ENCODE data around the gene USPL1. TPM values are rescaled to one million over a fixed set of nuclear protein-coding genes. Genes with fewer than 3 reads are reported as not detected.

Gene USPL1
- total RNA-seq, 1 experiment from 2014 or later = 6.0 TPM

DNA sequence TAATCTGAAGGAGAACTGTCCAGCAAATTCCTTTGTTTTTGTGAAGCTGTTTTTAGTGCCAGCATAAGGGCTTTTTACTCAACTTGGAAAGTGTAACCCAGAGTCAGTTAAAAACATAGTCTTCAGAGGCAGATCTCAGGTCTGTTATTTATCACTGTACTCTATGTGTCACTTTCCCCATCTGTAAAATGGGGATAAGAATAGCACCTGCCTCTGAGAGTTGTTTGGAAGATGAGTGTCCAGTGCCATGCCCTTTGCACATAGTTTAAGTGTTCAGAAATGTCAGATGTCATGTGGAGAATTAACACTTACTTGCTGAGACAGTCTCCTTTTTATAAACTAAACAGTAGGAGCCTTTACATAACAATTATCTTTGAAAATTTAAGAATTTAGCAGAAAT, 27.9 kb downstream of the USPL1 start:
- intact Hi-C loops (cut with micrococcal nuclease) = no loop called here
- no peaks in the 10 kb centered on the region for H4K20me1 ChIP-seq (ENCODE audit: low read length)
- DNase-seq (no peak), ATAC-seq (no peak)
- TF ChIP-seq CTCF (conservative IDR thresholded peaks at IDR 0.05; ENCODE audit: low read depth, low read length) (no peak), EZH2 (IDR thresholded peaks at IDR 0.05; ENCODE audit: low read length, unreplicated experiment) (no peak), EZH2phosphoT487 (IDR thresholded peaks at IDR 0.05; ENCODE audit: borderline replicate concordance, low read length) (no peak)
- no peaks in the 10 kb centered on the region for H3K4me1 ChIP-seq (ENCODE audit: insufficient read depth, low read length)
- no peak overlapping the region for H3K4me2 ChIP-seq (ENCODE audit: low read length)
- no peaks in the 10 kb centered on the region for H3K27me3 ChIP-seq (ENCODE audit: low read length)
- no peaks in the 10 kb centered on the region for H3K9me2 ChIP-seq (replicated peaks; ENCODE audit: low read length)
- no peak overlapping the region for H3K9ac ChIP-seq (ENCODE audit: low read length)
- H3K27ac ChIP-seq (ENCODE audit: low read length) = no peak overlapping the region
- no peaks in the 10 kb centered on the region for H3K9me3 ChIP-seq (ENCODE audit: low read length)
- H3K36me3 ChIP-seq (ENCODE audit: low read depth, low read length) = peaks cover 23% of the 10 kb centered on the region
- ChIA-PET CTCF (no interaction called here), POLR2A (ENCODE audit: unreplicated experiment) (no interaction called here)
- no TSS peak for BruUV-seq (replicated peaks)
- H3K4me3 ChIP-seq (ENCODE audit: low read length) = no peak overlapping the region
- H2AFZ ChIP-seq (ENCODE audit: low read length) = no peak overlapping the region
- no peaks in the 10 kb centered on the region for H3K79me2 ChIP-seq (ENCODE audit: low read length)
- no peaks in the 10 kb centered on the region for H3F3A ChIP-seq (ENCODE audit: low read length, unreplicated experiment)

GRCh38 chr13:30647420-30647819, 29.7 kb downstream of the USPL1 start:
- H4K20me1 ChIP-seq (ENCODE audit: low read length) = no peaks in the 10 kb centered on the region
- H3K27ac ChIP-seq (ENCODE audit: low read length) = no peak overlapping the region
- H3K79me2 ChIP-seq (ENCODE audit: low read length) = no peaks in the 10 kb centered on the region
- POLR2A ChIA-PET (ENCODE audit: unreplicated experiment) = no interaction called here
- no peak overlapping the region for H3K9ac ChIP-seq (ENCODE audit: low read length)
- CTCF ChIA-PET = no interaction called here
- H3K4me2 ChIP-seq (ENCODE audit: low read length) = no peak overlapping the region
- DNase-seq (no peak), ATAC-seq (no peak)
- H3K27me3 ChIP-seq (ENCODE audit: low read length) = no peaks in the 10 kb centered on the region
- H3K9me2 ChIP-seq (replicated peaks; ENCODE audit: low read length) = no peaks in the 10 kb centered on the region
- intact Hi-C loops (cut with micrococcal nuclease) = no loop called here
- BruUV-seq (replicated peaks) = no TSS peak
- TF ChIP-seq CTCF (conservative IDR thresholded peaks at IDR 0.05; ENCODE audit: low read depth, low read length) (no peak), EZH2phosphoT487 (IDR thresholded peaks at IDR 0.05; ENCODE audit: borderline replicate concordance, low read length) (no peak), EZH2 (IDR thresholded peaks at IDR 0.05; ENCODE audit: low read length, unreplicated experiment) (no peak)
- H2AFZ ChIP-seq (ENCODE audit: low read length) = no peak overlapping the region
- H3K9me3 ChIP-seq (ENCODE audit: low read length) = no peaks in the 10 kb centered on the region
- H3K36me3 ChIP-seq (ENCODE audit: low read depth, low read length) = peaks cover 23% of the 10 kb centered on the region
- H3F3A ChIP-seq (ENCODE audit: low read length, unreplicated experiment) = no peaks in the 10 kb centered on the region
- H3K4me1 ChIP-seq (ENCODE audit: insufficient read depth, low read length) = no peaks in the 10 kb centered on the region
- H3K4me3 ChIP-seq (ENCODE audit: low read length) = no peak overlapping the region

DNA sequence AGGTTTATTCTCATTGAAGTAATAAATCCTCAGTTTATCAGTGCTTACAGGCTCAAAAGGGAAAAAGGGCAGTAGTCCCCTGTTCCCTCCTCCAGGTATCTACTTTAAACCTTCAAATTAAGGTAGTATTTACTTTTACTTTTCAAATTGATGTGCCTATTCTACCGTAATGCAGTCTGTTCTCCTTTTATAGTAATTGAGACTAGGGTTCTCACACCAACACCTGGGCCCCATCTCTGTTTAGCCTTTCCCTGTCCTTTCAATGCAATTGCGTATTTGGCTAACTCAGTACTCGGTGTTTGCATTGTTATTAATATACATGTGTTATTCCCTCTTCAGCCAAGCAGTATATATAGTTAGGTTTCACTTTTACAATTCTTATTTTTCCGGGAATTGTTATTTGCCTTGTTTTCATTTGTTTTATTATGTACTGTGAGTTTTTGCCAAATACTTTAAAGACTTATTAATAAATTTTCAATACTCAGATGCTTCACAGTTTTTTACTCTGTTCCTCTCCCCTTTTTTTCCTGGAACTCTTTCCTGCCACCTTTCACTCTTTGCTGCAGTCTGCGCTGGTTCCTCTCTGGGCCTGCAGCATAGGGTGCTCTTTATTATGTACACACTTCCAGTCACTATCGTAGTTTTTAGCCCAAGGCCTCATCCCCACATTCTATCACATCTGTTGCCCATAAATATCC, 30.3 kb downstream of the USPL1 start:
- no peaks in the 10 kb centered on the region for H4K20me1 ChIP-seq (ENCODE audit: low read length)
- no TSS peak for BruUV-seq (replicated peaks)
- CTCF ChIA-PET = no interaction called here
- POLR2A ChIA-PET (ENCODE audit: unreplicated experiment) = no interaction called here
- no peaks in the 10 kb centered on the region for H3K27me3 ChIP-seq (ENCODE audit: low read length)
- H2AFZ ChIP-seq (ENCODE audit: low read length) = no peak overlapping the region
- ATAC-seq (no peak), DNase-seq (no peak)
- no peak overlapping the region for H3K4me3 ChIP-seq (ENCODE audit: low read length)
- H3K9ac ChIP-seq (ENCODE audit: low read length) = no peak overlapping the region
- no peaks in the 10 kb centered on the region for H3K4me1 ChIP-seq (ENCODE audit: insufficient read depth, low read length)
- TF ChIP-seq EZH2phosphoT487 (IDR thresholded peaks at IDR 0.05; ENCODE audit: borderline replicate concordance, low read length) (no peak), CTCF (conservative IDR thresholded peaks at IDR 0.05; ENCODE audit: low read depth, low read length) (no peak), EZH2 (IDR thresholded peaks at IDR 0.05; ENCODE audit: low read length, unreplicated experiment) (no peak)
- H3K9me2 ChIP-seq (replicated peaks; ENCODE audit: low read length) = no peaks in the 10 kb centered on the region
- no peaks in the 10 kb centered on the region for H3K79me2 ChIP-seq (ENCODE audit: low read length)
- no peak overlapping the region for H3K27ac ChIP-seq (ENCODE audit: low read length)
- intact Hi-C loops (cut with micrococcal nuclease) = no loop called here
- peaks cover 21% of the 10 kb centered on the region for H3K36me3 ChIP-seq (ENCODE audit: low read depth, low read length)
- H3K9me3 ChIP-seq (ENCODE audit: low read length) = no peaks in the 10 kb centered on the region
- no peak overlapping the region for H3K4me2 ChIP-seq (ENCODE audit: low read length)
- no peaks in the 10 kb centered on the region for H3F3A ChIP-seq (ENCODE audit: low read length, unreplicated experiment)
